Suprapubic skin (tissue), 3 donors: ENCODE measurements around the gene ZNF737.
"Not testable (repeated sequence)": the region's sequence is repeated elsewhere in the genome, so short reads cannot be mapped to it uniquely, and the experiment has no call there.

Source experiments
- EP300 ChIP-seq: sonication (generic); formaldehyde crosslinking; IDR thresholded peaks from one replicate; pipeline ENCODE4 v1.6.1; 2017; ENCODE audit warnings: antibody characterized with exemption
- POLR2A ChIP-seq, 2 donors: fragments of 450-650 bp; IDR thresholded peaks; one replicate each; pipeline ENCODE4 v1.6.1; 2017; ENCODE audit warnings: antibody characterized with exemption in 2 of 2, mild to moderate bottlenecking in 2 of 2, moderate library complexity in 2 of 2
- TF ChIP-seq, protein P1 (sequence below), 2 donors: fragments of 200-600 bp in 1 of 2; fragments of 450-650 bp in 1 of 2; sonication (generic) in 1 of 2; IDR thresholded peaks; one replicate each; pipeline ENCODE4 v1.5.1; 2016 to 2019; ENCODE audit warnings: antibody characterized with exemption in 2 of 2, mild to moderate bottlenecking in 1 of 2, moderate library complexity in 1 of 2

DNA sequence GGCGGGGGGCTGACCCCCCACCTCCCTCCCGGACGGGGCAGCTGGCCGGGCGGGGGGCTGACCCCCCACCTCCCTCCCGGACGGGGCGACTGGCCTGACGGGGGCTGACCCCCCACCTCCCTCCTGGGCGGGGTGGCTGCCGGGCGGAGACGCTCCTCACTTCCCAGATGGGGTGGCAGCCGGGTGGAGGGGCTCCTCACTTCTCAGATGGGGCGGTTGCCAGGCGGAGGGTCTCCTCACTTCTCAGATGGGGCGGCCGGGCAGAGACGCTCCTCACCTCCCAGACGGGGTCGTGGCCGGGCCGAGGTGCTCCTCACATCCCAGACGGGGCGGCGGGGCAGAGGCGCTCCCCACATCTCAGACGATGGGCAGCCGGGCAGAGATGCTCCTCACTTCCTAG lies 35.3 kb downstream of the ZNF737 start:
- TF ChIP-seq EP300; POLR2A (IDR thresholded peaks at IDR 0.05): not testable (repeated sequence)
- TF ChIP-seq, protein P1, sequence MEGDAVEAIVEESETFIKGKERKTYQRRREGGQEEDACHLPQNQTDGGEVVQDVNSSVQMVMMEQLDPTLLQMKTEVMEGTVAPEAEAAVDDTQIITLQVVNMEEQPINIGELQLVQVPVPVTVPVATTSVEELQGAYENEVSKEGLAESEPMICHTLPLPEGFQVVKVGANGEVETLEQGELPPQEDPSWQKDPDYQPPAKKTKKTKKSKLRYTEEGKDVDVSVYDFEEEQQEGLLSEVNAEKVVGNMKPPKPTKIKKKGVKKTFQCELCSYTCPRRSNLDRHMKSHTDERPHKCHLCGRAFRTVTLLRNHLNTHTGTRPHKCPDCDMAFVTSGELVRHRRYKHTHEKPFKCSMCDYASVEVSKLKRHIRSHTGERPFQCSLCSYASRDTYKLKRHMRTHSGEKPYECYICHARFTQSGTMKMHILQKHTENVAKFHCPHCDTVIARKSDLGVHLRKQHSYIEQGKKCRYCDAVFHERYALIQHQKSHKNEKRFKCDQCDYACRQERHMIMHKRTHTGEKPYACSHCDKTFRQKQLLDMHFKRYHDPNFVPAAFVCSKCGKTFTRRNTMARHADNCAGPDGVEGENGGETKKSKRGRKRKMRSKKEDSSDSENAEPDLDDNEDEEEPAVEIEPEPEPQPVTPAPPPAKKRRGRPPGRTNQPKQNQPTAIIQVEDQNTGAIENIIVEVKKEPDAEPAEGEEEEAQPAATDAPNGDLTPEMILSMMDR (IDR thresholded peaks at IDR 0.05): not testable (repeated sequence)
